ENCODE data around the gene IFIT1B. TPM values are rescaled to one million over a fixed set of nuclear protein-coding genes. Genes with fewer than 3 reads are reported as not detected.

The IFIT1B gene
- polyA plus RNA-seq, 1 donor (not counting 4 experiments of a cell fraction or from before 2014, with no cell fraction given): not detected

GRCh38 chr10:89398003-89398749 lies 20.3 kb downstream of the IFIT1B start:
- no peak overlapping the region for H3K4me2 ChIP-seq (ENCODE audit: control insufficient read depth, extremely low read depth, insufficient read depth, low read depth, low read length)
- dilution Hi-C loops (cut with MboI; ENCODE audit: extremely low pct_ligation_motif_present, low sequenced_read_pairs): no loop called here
- H3K9ac ChIP-seq (ENCODE audit: control insufficient read depth, extremely low read depth, insufficient read depth, low read length): no peak overlapping the region
- FAIRE-seq: no peak
- H3K79me2 ChIP-seq (ENCODE audit: control insufficient read depth, insufficient read depth, low read length): peaks cover 12% of the 10 kb centered on the region
- H3K4me1 ChIP-seq (ENCODE audit: control insufficient read depth, extremely low read depth, insufficient read depth, low read length): peaks cover 2% of the 10 kb centered on the region
- H2AFZ ChIP-seq (ENCODE audit: control insufficient read depth, low read length): no peak overlapping the region
- no peaks in the 10 kb centered on the region for H3K9me3 ChIP-seq (ENCODE audit: control insufficient read depth, low read depth, low read length)
- H4K20me1 ChIP-seq (ENCODE audit: control insufficient read depth, extremely low read depth, insufficient read depth, low read length): no peaks in the 10 kb centered on the region
- no peak overlapping the region for H3K4me3 ChIP-seq (ENCODE audit: control insufficient read depth in 2 of 3, extremely low read depth in 1 of 3, insufficient read depth in 2 of 3, low read depth in 1 of 3, low read length in 3 of 3)
- no peak overlapping the region for H3K27ac ChIP-seq (ENCODE audit: control insufficient read depth, insufficient read depth, low read length)
- no peak for DNase-seq (ENCODE audit: low read depth, low spot score)
- H3K9me1 ChIP-seq (ENCODE audit: control insufficient read depth, extremely low read depth, insufficient read depth, low read length): no peaks in the 10 kb centered on the region
- no peak for TF ChIP-seq EZH2 (IDR thresholded peaks at IDR 0.05; ENCODE audit: low read length)
- TF ChIP-seq, protein P1, sequence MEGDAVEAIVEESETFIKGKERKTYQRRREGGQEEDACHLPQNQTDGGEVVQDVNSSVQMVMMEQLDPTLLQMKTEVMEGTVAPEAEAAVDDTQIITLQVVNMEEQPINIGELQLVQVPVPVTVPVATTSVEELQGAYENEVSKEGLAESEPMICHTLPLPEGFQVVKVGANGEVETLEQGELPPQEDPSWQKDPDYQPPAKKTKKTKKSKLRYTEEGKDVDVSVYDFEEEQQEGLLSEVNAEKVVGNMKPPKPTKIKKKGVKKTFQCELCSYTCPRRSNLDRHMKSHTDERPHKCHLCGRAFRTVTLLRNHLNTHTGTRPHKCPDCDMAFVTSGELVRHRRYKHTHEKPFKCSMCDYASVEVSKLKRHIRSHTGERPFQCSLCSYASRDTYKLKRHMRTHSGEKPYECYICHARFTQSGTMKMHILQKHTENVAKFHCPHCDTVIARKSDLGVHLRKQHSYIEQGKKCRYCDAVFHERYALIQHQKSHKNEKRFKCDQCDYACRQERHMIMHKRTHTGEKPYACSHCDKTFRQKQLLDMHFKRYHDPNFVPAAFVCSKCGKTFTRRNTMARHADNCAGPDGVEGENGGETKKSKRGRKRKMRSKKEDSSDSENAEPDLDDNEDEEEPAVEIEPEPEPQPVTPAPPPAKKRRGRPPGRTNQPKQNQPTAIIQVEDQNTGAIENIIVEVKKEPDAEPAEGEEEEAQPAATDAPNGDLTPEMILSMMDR (optimal IDR thresholded peaks at IDR 0.05 in 1 of 3, IDR thresholded peaks at IDR 0.05 in 1 of 3, conservative IDR thresholded peaks at IDR 0.05 in 1 of 3; ENCODE audit: extremely low read depth in 1 of 3, insufficient read depth in 2 of 3, low read length in 3 of 3): no peak
- H3K36me3 ChIP-seq (ENCODE audit: control insufficient read depth in 2 of 2, extremely low read depth in 1 of 2, insufficient read depth in 2 of 2, low read length in 2 of 2): peaks cover 0 to 10% of the 10 kb centered on the region in 2 experiments
- no peaks in the 10 kb centered on the region for H3K27me3 ChIP-seq (ENCODE audit: control insufficient read depth, extremely low read depth, insufficient read depth, low read length)

DNA sequence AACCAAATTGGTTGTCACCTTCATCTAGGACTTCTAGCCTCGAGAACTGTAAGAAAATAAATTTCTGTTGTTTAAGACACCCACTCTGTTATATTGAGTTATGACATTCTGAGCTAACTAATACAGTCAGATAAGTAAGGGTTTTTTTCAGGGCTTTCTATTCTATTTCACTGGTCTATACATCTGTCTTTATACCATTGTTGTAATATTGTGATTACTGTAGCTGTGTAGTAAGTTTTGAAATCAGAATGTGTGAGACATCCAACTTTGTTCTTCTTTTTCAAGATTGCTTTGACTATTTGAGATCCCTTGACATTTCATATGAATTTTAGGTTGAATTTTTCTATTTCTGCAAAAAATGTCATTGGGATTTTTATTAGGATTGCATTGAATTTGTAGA lies 22.1 kb downstream of the IFIT1B start:
- no peak overlapping the region for H3K27ac ChIP-seq (ENCODE audit: control insufficient read depth, insufficient read depth, low read length)
- H3K9me1 ChIP-seq (ENCODE audit: control insufficient read depth, extremely low read depth, insufficient read depth, low read length): no peaks in the 10 kb centered on the region
- no peaks in the 10 kb centered on the region for H3K9me3 ChIP-seq (ENCODE audit: control insufficient read depth, low read depth, low read length)
- no peak for DNase-seq (ENCODE audit: low read depth, low spot score)
- no peak overlapping the region for H3K9ac ChIP-seq (ENCODE audit: control insufficient read depth, extremely low read depth, insufficient read depth, low read length)
- H3K4me1 ChIP-seq (ENCODE audit: control insufficient read depth, extremely low read depth, insufficient read depth, low read length): no peaks in the 10 kb centered on the region
- peaks cover 4% of the 10 kb centered on the region for H3K79me2 ChIP-seq (ENCODE audit: control insufficient read depth, insufficient read depth, low read length)
- no peak for FAIRE-seq
- no peak overlapping the region for H3K4me2 ChIP-seq (ENCODE audit: control insufficient read depth, extremely low read depth, insufficient read depth, low read depth, low read length)
- no peaks in the 10 kb centered on the region for H3K27me3 ChIP-seq (ENCODE audit: control insufficient read depth, extremely low read depth, insufficient read depth, low read length)
- H3K4me3 ChIP-seq (ENCODE audit: control insufficient read depth in 2 of 3, extremely low read depth in 1 of 3, insufficient read depth in 2 of 3, low read depth in 1 of 3, low read length in 3 of 3): no peak overlapping the region
- H3K36me3 ChIP-seq (ENCODE audit: control insufficient read depth in 2 of 2, extremely low read depth in 1 of 2, insufficient read depth in 2 of 2, low read length in 2 of 2): peaks cover 0 to 13% of the 10 kb centered on the region in 2 experiments
- TF ChIP-seq, protein P1 (optimal IDR thresholded peaks at IDR 0.05 in 1 of 3, IDR thresholded peaks at IDR 0.05 in 1 of 3, conservative IDR thresholded peaks at IDR 0.05 in 1 of 3; ENCODE audit: extremely low read depth in 1 of 3, insufficient read depth in 2 of 3, low read length in 3 of 3): no peak
- no peak for TF ChIP-seq EZH2 (IDR thresholded peaks at IDR 0.05; ENCODE audit: low read length)
- H2AFZ ChIP-seq (ENCODE audit: control insufficient read depth, low read length): no peak overlapping the region
- no peaks in the 10 kb centered on the region for H4K20me1 ChIP-seq (ENCODE audit: control insufficient read depth, extremely low read depth, insufficient read depth, low read length)
- dilution Hi-C loops (cut with MboI; ENCODE audit: extremely low pct_ligation_motif_present, low sequenced_read_pairs): no loop called here
